ENCODE measurements around the gene MTCL1. TPM values are rescaled to one million over a fixed set of nuclear protein-coding genes. Genes with fewer than 3 reads are reported as not detected.

MTCL1 gene
- total and polyA plus RNA-seq, 12 donors, result 0.43 to 12.5 (median 2.1) TPM

- intact Hi-C loops (cut with DNase I), result no loop called here
- no peaks in the 10 kb centered on the region for H3K36me3 ChIP-seq (replicated peaks in 1 of 2)
- no peaks in the 10 kb centered on the region for H3K9me3 ChIP-seq (replicated peaks in 1 of 3)
- no peak overlapping the region for H3K4me3 ChIP-seq
- WGBS, 4 donors, result 91 to 94% (median 93%) methylated on average over 6 of the region's 6 CpGs
- H3K4me1 ChIP-seq (replicated peaks in 1 of 2), result no peaks in the 10 kb centered on the region
- H3K27ac ChIP-seq, result no peak overlapping the region
- no peaks in the 10 kb centered on the region for H3K27me3 ChIP-seq
- DNase-seq, result no peak
- TF ChIP-seq POLR2A (IDR thresholded peaks at IDR 0.05) (no peak), CTCF (IDR thresholded peaks at IDR 0.05) (no peak)
Observed at GRCh38 chr18:8806100-8806797, 100.9 kb downstream of the MTCL1 start.

GRCh38 chr18:8806798-8807487, 101.6 kb downstream of the MTCL1 start:
- H3K4me3 ChIP-seq, result no peak overlapping the region
- no peaks in the 10 kb centered on the region for H3K9me3 ChIP-seq (replicated peaks in 1 of 3)
- no peak overlapping the region for H3K27ac ChIP-seq
- DNase-seq, result no peak
- intact Hi-C loops (cut with DNase I), result no loop called here
- TF ChIP-seq POLR2A (IDR thresholded peaks at IDR 0.05) (no peak), CTCF (IDR thresholded peaks at IDR 0.05) (no peak)
- 91 to 95% (median 94%) methylated on average over 17 to 19 of the region's 19 CpGs for whole genome bisulfite sequencing, 4 donors
- no peaks in the 10 kb centered on the region for H3K4me1 ChIP-seq (replicated peaks in 1 of 2)
- H3K27me3 ChIP-seq, result no peaks in the 10 kb centered on the region
- H3K36me3 ChIP-seq (replicated peaks in 1 of 2), result no peaks in the 10 kb centered on the region

GRCh38 chr18:8807488-8807805, 102.1 kb downstream of the MTCL1 start:
- intact Hi-C loops (cut with DNase I), result no loop called here
- no peak for DNase-seq
- Histone ChIP-seq H3K4me3 (no peak overlapping the region), H3K27me3 (no peaks in the 10 kb centered on the region), H3K4me1 (replicated peaks in 1 of 2) (no peaks in the 10 kb centered on the region), H3K9me3 (replicated peaks in 1 of 3) (no peaks in the 10 kb centered on the region), H3K36me3 (replicated peaks in 1 of 2) (no peaks in the 10 kb centered on the region), H3K27ac (no peak overlapping the region)
- TF ChIP-seq CTCF (IDR thresholded peaks at IDR 0.05) (no peak), POLR2A (IDR thresholded peaks at IDR 0.05) (no peak)
- WGBS, 4 donors, result 67 to 87% (median 79%) methylated on average over 3 of the region's 3 CpGs

- intact Hi-C loops (cut with DNase I), result no loop called here
- Histone ChIP-seq H3K4me1 (replicated peaks in 1 of 2) (no peaks in the 10 kb centered on the region), H3K27ac (no peak overlapping the region), H3K9me3 (replicated peaks in 1 of 3) (no peaks in the 10 kb centered on the region), H3K27me3 (no peaks in the 10 kb centered on the region), H3K36me3 (replicated peaks in 1 of 2) (no peaks in the 10 kb centered on the region), H3K4me3 (no peak overlapping the region)
- TF ChIP-seq POLR2A (IDR thresholded peaks at IDR 0.05), result no peak
- no peak for TF ChIP-seq CTCF (IDR thresholded peaks at IDR 0.05)
- peak in 1 of 7 donors; percentile 80 for DNase-seq
- 69 to 87% (median 74%) methylated on average over 6 of the region's 6 CpGs for WGBS, 4 donors
Observed at GRCh38 chr18:8808001-8808400, 102.6 kb downstream of the MTCL1 start.

All from adrenal gland (tissue), 12 donors.